NCI-H2107 (cell line): ENCODE results near the gene SUPT7L.
A peak's percentile ranks its signal among the peaks of the same experiment; 100 is the strongest.
"Not testable (repeated sequence)": the region's sequence is repeated elsewhere in the genome, so short reads cannot be mapped to it uniquely, and the experiment has no call there.

Source experiments
- DNase-seq: peaks from one replicate; lab custom pipeline; 2025; lab: John Stamatoyannopoulos, UW

SUPT7L gene

GRCh38 chr2:27685577-27685976, 22.2 kb upstream of the SUPT7L start:
- no peak for DNase-seq

- not testable (repeated sequence) for DNase-seq
Observed at GRCh38 chr2:27685006-27685405, 21.6 kb upstream of the SUPT7L start.

GRCh38 chr2:27683390-27684071, 20.1 kb upstream of the SUPT7L start:
- DNase-seq: peak; percentile 73

- not testable (repeated sequence) for DNase-seq
Observed at GRCh38 chr2:27682334-27682771, 18.9 kb upstream of the SUPT7L start.

- no peak for DNase-seq
Observed at GRCh38 chr2:27681841-27682240, 18.4 kb upstream of the SUPT7L start.

GRCh38 chr2:27680571-27680970, 17.2 kb upstream of the SUPT7L start:
- no peak for DNase-seq

GRCh38 chr2:27672723-27673486, 9.5 kb upstream of the SUPT7L start:
- no peak for DNase-seq

- DNase-seq: no peak
Observed at GRCh38 chr2:27671235-27671634, 7.8 kb upstream of the SUPT7L start.

GRCh38 chr2:27667446-27667845, 4.0 kb upstream of the SUPT7L start:
- no peak for DNase-seq

- DNase-seq: no peak
Observed at GRCh38 chr2:27664622-27665363, 1.4 kb upstream of the SUPT7L start.

GRCh38 chr2:27664154-27664574, 750 bp upstream of the SUPT7L start:
- DNase-seq: no peak

GRCh38 chr2:27661371-27661770, 2.0 kb downstream of the SUPT7L start:
- DNase-seq: no peak

GRCh38 chr2:27655155-27655951, 8.1 kb downstream of the SUPT7L start:
- no peak for DNase-seq

- no peak for DNase-seq
Observed at GRCh38 chr2:27653397-27653796, 10.0 kb downstream of the SUPT7L start.

- no peak for DNase-seq
Observed at GRCh38 chr2:27652790-27653189, 10.6 kb downstream of the SUPT7L start.

- no peak for DNase-seq
Observed at GRCh38 chr2:27652341-27652740, 11.1 kb downstream of the SUPT7L start.

- no peak for DNase-seq
Observed at GRCh38 chr2:27651056-27651455, 12.4 kb downstream of the SUPT7L start.

- no peak for DNase-seq
Observed at GRCh38 chr2:27647737-27648136, 15.7 kb downstream of the SUPT7L start.

- no peak for DNase-seq
Observed at GRCh38 chr2:27647289-27647688, 16.1 kb downstream of the SUPT7L start.

GRCh38 chr2:27645197-27645596, 18.2 kb downstream of the SUPT7L start:
- no peak for DNase-seq

GRCh38 chr2:27640722-27641245, 22.6 kb downstream of the SUPT7L start:
- no peak for DNase-seq

- no peak for DNase-seq
Observed at GRCh38 chr2:27638709-27639108, 24.7 kb downstream of the SUPT7L start.
